ENCODE data around the gene MYLK. TPM values are rescaled to one million over a fixed set of nuclear protein-coding genes. Genes with fewer than 3 reads are reported as not detected.

The MYLK gene
- total and polyA plus RNA-seq, 7 donors, result 3.2 to 13.7 (median 5.8) TPM

- Histone ChIP-seq H3K27me3 (ENCODE audit: insufficient read depth in 3 of 3, low read length in 2 of 3) (no peaks in the 10 kb centered on the region), H3K4me3 (no peak overlapping the region), H3K27ac (no peak overlapping the region), H3K36me3 (ENCODE audit: insufficient read depth in 1 of 2, low read depth in 1 of 2) (no peaks in the 10 kb centered on the region), H3K4me1 (no peaks in the 10 kb centered on the region), H3K9me3 (no peaks in the 10 kb centered on the region)
- 69 to 86% (median 81%) methylated on average over 4 of the region's 4 CpGs for WGBS, 3 donors
- intact Hi-C loops (cut with DNase I), result no loop called here
- no peak for TF ChIP-seq CTCF (IDR thresholded peaks at IDR 0.05)
- ATAC-seq (no peak), DNase-seq (no peak)
Measured at GRCh38 chr3:123809597-123809996, 74.5 kb downstream of the MYLK start.

GRCh38 chr3:123808812-123809211 lies 75.3 kb downstream of the MYLK start:
- WGBS, 3 donors, result 83 to 94% (median 90%) methylated on average over 2 of the region's 2 CpGs
- no peak for TF ChIP-seq CTCF (IDR thresholded peaks at IDR 0.05)
- Histone ChIP-seq H3K9me3 (no peaks in the 10 kb centered on the region), H3K36me3 (ENCODE audit: insufficient read depth in 1 of 2, low read depth in 1 of 2) (no peaks in the 10 kb centered on the region), H3K27me3 (ENCODE audit: insufficient read depth in 3 of 3, low read length in 2 of 3) (no peaks in the 10 kb centered on the region), H3K4me1 (no peaks in the 10 kb centered on the region), H3K27ac (no peak overlapping the region), H3K4me3 (no peak overlapping the region)
- intact Hi-C loops (cut with DNase I), result no loop called here
- DNase-seq, result no peak
- no peak for ATAC-seq

GRCh38 chr3:123807820-123808219 lies 76.3 kb downstream of the MYLK start:
- Histone ChIP-seq H3K9me3 (no peaks in the 10 kb centered on the region), H3K27ac (no peak overlapping the region), H3K4me1 (no peaks in the 10 kb centered on the region), H3K27me3 (ENCODE audit: insufficient read depth in 3 of 3, low read length in 2 of 3) (no peaks in the 10 kb centered on the region), H3K4me3 (no peak overlapping the region), H3K36me3 (ENCODE audit: insufficient read depth in 1 of 2, low read depth in 1 of 2) (no peaks in the 10 kb centered on the region)
- DNase-seq (no peak), ATAC-seq (no peak)
- intact Hi-C loops (cut with DNase I), result no loop called here
- WGBS, 3 donors, result 62 to 80% (median 65%) methylated on average over 2 of the region's 2 CpGs
- no peak for TF ChIP-seq CTCF (IDR thresholded peaks at IDR 0.05)

- intact Hi-C loops (cut with DNase I), result no loop called here
- no peaks in the 10 kb centered on the region for H3K36me3 ChIP-seq (ENCODE audit: insufficient read depth in 1 of 2, low read depth in 1 of 2)
- ATAC-seq (no peak), DNase-seq (no peak)
- H3K27ac ChIP-seq, result no peak overlapping the region
- no peaks in the 10 kb centered on the region for H3K4me1 ChIP-seq
- no peaks in the 10 kb centered on the region for H3K9me3 ChIP-seq
- no peak overlapping the region for H3K4me3 ChIP-seq
- 74 to 87% (median 76%) methylated on average over 2 of the region's 2 CpGs for WGBS, 3 donors
- no peaks in the 10 kb centered on the region for H3K27me3 ChIP-seq (ENCODE audit: insufficient read depth in 3 of 3, low read length in 2 of 3)
- no peak for TF ChIP-seq CTCF (IDR thresholded peaks at IDR 0.05)
Measured at GRCh38 chr3:123805504-123805903, 78.6 kb downstream of the MYLK start.

GRCh38 chr3:123805101-123805500 lies 79.0 kb downstream of the MYLK start:
- no peak for ATAC-seq
- no peaks in the 10 kb centered on the region for H3K36me3 ChIP-seq (ENCODE audit: insufficient read depth in 1 of 2, low read depth in 1 of 2)

More at GRCh38 chr3:123805101-123805500, 79.0 kb downstream of the MYLK start:
- H3K9me3 ChIP-seq, result no peaks in the 10 kb centered on the region
- 55 to 68% (median 55%) methylated on average over 7 of the region's 7 CpGs for WGBS, 3 donors
- no peak overlapping the region for H3K4me3 ChIP-seq
- intact Hi-C loops (cut with DNase I), result no loop called here
- no peaks in the 10 kb centered on the region for H3K27me3 ChIP-seq (ENCODE audit: insufficient read depth in 3 of 3, low read length in 2 of 3)
- H3K4me1 ChIP-seq, result no peaks in the 10 kb centered on the region
- H3K27ac ChIP-seq, result no peak overlapping the region
- DNase-seq, result no peak
- TF ChIP-seq CTCF (IDR thresholded peaks at IDR 0.05), result no peak
